Measurements from ENCODE around the gene ARL8B. TPM values are rescaled to one million over a fixed set of nuclear protein-coding genes. Genes with fewer than 3 reads are reported as not detected.
A peak's percentile ranks its signal among the peaks of the same experiment; 100 is the strongest.

ARL8B gene
- total and polyA plus RNA-seq, 4 donors: 53.9 to 172 (median 105) TPM

- no peaks in the 10 kb centered on the region for H3K27me3 ChIP-seq (ENCODE audit: control insufficient read depth, insufficient read depth, low read length)
- WGBS (ENCODE audit: insufficient coverage): no CpG with 5 or more reads among the region's 1 CpG
- H3K4me3 ChIP-seq (ENCODE audit: low read depth, low read length): no peak overlapping the region
- DNase-seq (ENCODE audit: low read depth in 4 of 6, low spot score in 6 of 6): no peak
- H3K36me3 ChIP-seq (ENCODE audit: control insufficient read depth, insufficient read depth, low read length): no peaks in the 10 kb centered on the region
- H3K9me3 ChIP-seq (ENCODE audit: control insufficient read depth, insufficient read depth, low read length): no peaks in the 10 kb centered on the region
- H3K4me1 ChIP-seq (ENCODE audit: control insufficient read depth, insufficient read depth, low read length): no peaks in the 10 kb centered on the region
- no peak overlapping the region for H3K27ac ChIP-seq (ENCODE audit: low read depth, low read length)
Measured at GRCh38 chr3:5086708-5087107, 35.4 kb upstream of the ARL8B start.

DNA sequence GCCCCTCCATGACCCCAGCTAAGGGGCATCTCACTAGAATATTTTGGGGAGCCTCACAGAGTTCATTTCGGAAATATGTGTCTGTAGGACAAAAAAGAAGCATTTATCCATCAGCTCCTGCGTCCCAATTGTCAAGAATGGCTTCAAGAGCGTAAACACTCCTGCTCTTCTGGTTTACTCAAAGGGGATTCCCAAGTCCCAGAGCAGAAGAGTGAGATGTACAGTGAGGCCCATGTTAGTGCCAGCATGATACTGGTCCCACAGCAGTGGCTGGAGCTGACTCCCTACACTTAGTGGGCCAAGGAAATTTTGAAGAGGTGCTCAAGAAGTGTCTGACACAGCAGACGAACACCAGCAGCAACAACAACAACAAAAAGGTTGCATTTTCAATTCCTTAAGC is 34.9 kb upstream of the ARL8B start:
- Histone ChIP-seq H3K4me3 (ENCODE audit: low read depth, low read length) (no peak overlapping the region), H3K36me3 (ENCODE audit: control insufficient read depth, insufficient read depth, low read length) (no peaks in the 10 kb centered on the region), H3K27me3 (ENCODE audit: control insufficient read depth, insufficient read depth, low read length) (no peaks in the 10 kb centered on the region), H3K27ac (ENCODE audit: low read depth, low read length) (no peak overlapping the region), H3K4me1 (ENCODE audit: control insufficient read depth, insufficient read depth, low read length) (no peaks in the 10 kb centered on the region), H3K9me3 (ENCODE audit: control insufficient read depth, insufficient read depth, low read length) (no peaks in the 10 kb centered on the region)
- WGBS (ENCODE audit: insufficient coverage): 46% methylated on average over 2 of the region's 4 CpGs
- DNase-seq (ENCODE audit: low read depth in 4 of 6, low spot score in 6 of 6): no peak

DNA sequence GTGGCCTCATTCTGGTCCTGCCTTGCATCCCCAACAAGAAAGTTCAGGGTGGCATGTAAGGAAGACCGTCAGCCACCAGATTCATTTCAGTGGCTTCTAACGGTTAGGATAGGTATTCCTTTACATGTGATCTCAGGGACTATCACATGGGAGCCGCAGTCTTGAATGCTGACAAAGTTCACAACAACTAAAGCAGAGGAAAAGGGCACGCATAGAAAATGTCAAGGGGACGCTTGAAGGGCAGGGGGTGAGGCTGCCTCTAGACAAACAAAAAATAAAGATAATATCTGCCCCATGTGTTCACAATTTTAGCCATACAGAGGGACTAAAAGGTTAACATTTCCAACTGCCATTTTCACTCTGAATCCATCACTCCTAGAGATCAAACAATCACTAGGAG is 31.9 kb upstream of the ARL8B start:
- Histone ChIP-seq H3K4me3 (ENCODE audit: low read depth, low read length) (no peak overlapping the region), H3K27me3 (ENCODE audit: control insufficient read depth, insufficient read depth, low read length) (no peaks in the 10 kb centered on the region), H3K27ac (ENCODE audit: low read depth, low read length) (no peak overlapping the region), H3K9me3 (ENCODE audit: control insufficient read depth, insufficient read depth, low read length) (no peaks in the 10 kb centered on the region), H3K4me1 (ENCODE audit: control insufficient read depth, insufficient read depth, low read length) (no peaks in the 10 kb centered on the region), H3K36me3 (ENCODE audit: control insufficient read depth, insufficient read depth, low read length) (no peaks in the 10 kb centered on the region)
- no CpG with 5 or more reads among the region's 5 CpGs for WGBS (ENCODE audit: insufficient coverage)
- DNase-seq (ENCODE audit: low read depth in 4 of 6, low spot score in 6 of 6): no peak

DNA sequence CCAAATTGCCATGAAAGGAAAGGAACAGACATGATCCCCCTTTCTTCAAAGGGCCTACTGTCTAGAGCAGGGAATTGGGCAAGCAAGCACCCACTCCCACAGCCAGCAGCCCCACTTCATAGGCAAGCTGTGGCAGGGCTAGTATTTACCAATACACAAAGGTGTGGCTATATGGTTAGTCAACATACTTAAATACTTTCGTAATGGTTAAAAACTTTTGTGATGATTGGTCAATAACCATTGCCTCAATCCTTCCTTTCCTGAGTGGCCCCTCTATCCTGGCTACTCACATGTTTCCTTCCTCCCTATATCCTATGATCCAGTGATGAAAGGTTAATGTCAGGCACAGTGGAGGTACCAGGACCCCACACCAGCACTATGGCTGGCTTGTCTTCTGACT is 30.1 kb upstream of the ARL8B start:
- Histone ChIP-seq H3K4me3 (ENCODE audit: low read depth, low read length) (no peak overlapping the region), H3K4me1 (ENCODE audit: control insufficient read depth, insufficient read depth, low read length) (peaks cover 16% of the 10 kb centered on the region), H3K27ac (ENCODE audit: low read depth, low read length) (no peak overlapping the region), H3K36me3 (ENCODE audit: control insufficient read depth, insufficient read depth, low read length) (no peaks in the 10 kb centered on the region), H3K9me3 (ENCODE audit: control insufficient read depth, insufficient read depth, low read length) (no peaks in the 10 kb centered on the region), H3K27me3 (ENCODE audit: control insufficient read depth, insufficient read depth, low read length) (no peaks in the 10 kb centered on the region)
- no CpG with 5 or more reads among the region's 1 CpG for WGBS (ENCODE audit: insufficient coverage)
- DNase-seq (ENCODE audit: low read depth in 4 of 6, low spot score in 6 of 6): no peak

DNA sequence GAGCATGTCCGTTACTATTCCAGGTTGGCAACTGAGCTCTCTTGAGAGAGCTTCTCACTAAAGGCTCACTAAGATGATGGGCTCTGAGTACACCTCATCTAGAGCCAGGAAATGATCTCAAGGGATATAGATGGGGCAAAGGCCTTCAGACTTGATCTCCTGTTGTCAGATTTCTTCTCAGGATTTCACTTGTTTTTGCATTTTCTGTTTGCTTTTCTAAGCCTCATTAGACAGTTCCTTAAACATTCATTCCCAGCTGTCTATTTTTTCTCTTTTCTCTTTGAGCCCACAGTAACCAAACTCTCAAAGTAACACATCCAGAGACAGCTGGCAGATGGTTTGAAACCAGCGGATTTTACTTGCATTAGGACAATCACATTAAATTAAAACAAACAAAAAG is 28.4 kb upstream of the ARL8B start:
- Histone ChIP-seq H3K27me3 (ENCODE audit: control insufficient read depth, insufficient read depth, low read length) (no peaks in the 10 kb centered on the region), H3K27ac (ENCODE audit: low read depth, low read length) (no peak overlapping the region), H3K36me3 (ENCODE audit: control insufficient read depth, insufficient read depth, low read length) (no peaks in the 10 kb centered on the region), H3K4me1 (ENCODE audit: control insufficient read depth, insufficient read depth, low read length) (peaks cover 16% of the 10 kb centered on the region), H3K9me3 (ENCODE audit: control insufficient read depth, insufficient read depth, low read length) (no peaks in the 10 kb centered on the region), H3K4me3 (ENCODE audit: low read depth, low read length) (no peak overlapping the region)
- WGBS (ENCODE audit: insufficient coverage): no CpG with 5 or more reads among the region's 2 CpGs
- peak in 2 of 6 donors; percentile 35 to 53 for DNase-seq (ENCODE audit: low read depth in 4 of 6, low spot score in 6 of 6)

- Histone ChIP-seq H3K36me3 (ENCODE audit: control insufficient read depth, insufficient read depth, low read length) (no peaks in the 10 kb centered on the region), H3K9me3 (ENCODE audit: control insufficient read depth, insufficient read depth, low read length) (no peaks in the 10 kb centered on the region), H3K27ac (ENCODE audit: low read depth, low read length) (no peak overlapping the region), H3K4me1 (ENCODE audit: control insufficient read depth, insufficient read depth, low read length) (peaks cover 16% of the 10 kb centered on the region), H3K4me3 (ENCODE audit: low read depth, low read length) (peak overlapping the region; percentile 21), H3K27me3 (ENCODE audit: control insufficient read depth, insufficient read depth, low read length) (no peaks in the 10 kb centered on the region)
- WGBS (ENCODE audit: insufficient coverage): under 1% methylated on average over 30 of the region's 34 CpGs
- peak; percentile 47 to 95 (median 62) for DNase-seq (ENCODE audit: low read depth in 4 of 6, low spot score in 6 of 6)
Measured at GRCh38 chr3:5095886-5096285, 26.2 kb upstream of the ARL8B start.

DNA sequence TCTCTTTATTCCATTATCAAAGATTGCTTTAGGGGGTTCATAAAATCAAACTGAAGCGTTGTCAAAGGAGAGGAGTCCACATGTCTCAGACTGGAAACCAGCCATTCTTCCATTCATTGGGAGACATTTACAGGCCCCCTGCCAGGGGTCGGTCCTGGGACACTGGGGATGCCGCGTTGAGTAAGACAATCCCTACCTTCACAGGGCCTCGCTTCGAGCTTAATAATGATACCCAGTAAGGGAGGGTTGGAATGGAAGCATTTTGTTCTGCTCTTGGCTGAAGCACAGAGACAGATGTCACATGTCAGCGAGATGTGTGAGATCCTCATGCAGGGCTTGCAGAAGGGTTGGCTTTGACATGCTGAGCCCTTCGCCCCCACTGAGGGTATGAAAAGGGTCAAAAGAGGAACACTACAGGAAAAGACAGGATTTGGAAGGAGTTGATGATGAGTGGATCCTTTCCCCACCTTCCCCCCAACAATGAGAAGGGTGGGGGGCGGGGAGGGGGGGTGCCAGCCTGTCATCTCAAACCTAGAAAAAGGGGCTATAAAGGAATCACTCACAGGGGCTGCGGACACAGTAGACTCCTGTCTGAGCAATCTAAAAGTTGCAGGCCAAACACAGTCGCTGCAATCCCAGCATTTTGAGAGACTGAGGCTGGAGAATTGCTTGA is 25.6 kb upstream of the ARL8B start:
- DNase-seq (ENCODE audit: low read depth in 4 of 6, low spot score in 6 of 6): peak in 3 of 6 donors; percentile 17 to 73 (median 18)
- Histone ChIP-seq H3K36me3 (ENCODE audit: control insufficient read depth, insufficient read depth, low read length) (no peaks in the 10 kb centered on the region), H3K4me1 (ENCODE audit: control insufficient read depth, insufficient read depth, low read length) (peaks cover 16% of the 10 kb centered on the region), H3K27me3 (ENCODE audit: control insufficient read depth, insufficient read depth, low read length) (no peaks in the 10 kb centered on the region), H3K9me3 (ENCODE audit: control insufficient read depth, insufficient read depth, low read length) (no peaks in the 10 kb centered on the region), H3K27ac (ENCODE audit: low read depth, low read length) (no peak overlapping the region), H3K4me3 (ENCODE audit: low read depth, low read length) (no peak overlapping the region)
- 33% methylated on average over 4 of the region's 11 CpGs for WGBS (ENCODE audit: insufficient coverage)

GRCh38 chr3:5098346-5098745 is 23.7 kb upstream of the ARL8B start:
- no peak for DNase-seq (ENCODE audit: low read depth in 4 of 6, low spot score in 6 of 6)
- Histone ChIP-seq H3K4me3 (ENCODE audit: low read depth, low read length) (no peak overlapping the region), H3K36me3 (ENCODE audit: control insufficient read depth, insufficient read depth, low read length) (no peaks in the 10 kb centered on the region), H3K9me3 (ENCODE audit: control insufficient read depth, insufficient read depth, low read length) (no peaks in the 10 kb centered on the region), H3K27ac (ENCODE audit: low read depth, low read length) (no peak overlapping the region), H3K27me3 (ENCODE audit: control insufficient read depth, insufficient read depth, low read length) (no peaks in the 10 kb centered on the region), H3K4me1 (ENCODE audit: control insufficient read depth, insufficient read depth, low read length) (peaks cover 16% of the 10 kb centered on the region)
- WGBS (ENCODE audit: insufficient coverage): 78% methylated on average over 3 of the region's 4 CpGs

DNA sequence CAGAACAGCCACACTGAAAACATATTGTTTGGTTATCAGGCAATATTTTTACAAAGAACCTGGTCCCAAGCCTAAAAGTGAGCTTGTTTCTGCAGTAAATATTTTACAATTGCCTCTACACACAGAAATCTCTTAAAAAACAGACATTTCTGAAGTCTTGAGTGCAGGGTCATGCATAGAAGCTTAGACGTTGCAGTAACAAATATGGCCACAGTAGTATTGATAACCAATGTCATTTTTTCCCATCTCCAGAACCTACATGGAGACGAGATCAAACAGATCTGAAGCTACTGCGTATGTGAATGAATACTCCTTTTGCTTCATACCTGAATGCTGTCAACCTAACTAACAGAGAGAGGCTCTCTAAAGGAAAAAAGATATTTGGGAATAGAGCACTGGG is 19.6 kb upstream of the ARL8B start:
- Histone ChIP-seq H3K9me3 (ENCODE audit: control insufficient read depth, insufficient read depth, low read length) (no peaks in the 10 kb centered on the region), H3K4me1 (ENCODE audit: control insufficient read depth, insufficient read depth, low read length) (no peaks in the 10 kb centered on the region), H3K4me3 (ENCODE audit: low read depth, low read length) (no peak overlapping the region), H3K27ac (ENCODE audit: low read depth, low read length) (no peak overlapping the region), H3K36me3 (ENCODE audit: control insufficient read depth, insufficient read depth, low read length) (no peaks in the 10 kb centered on the region), H3K27me3 (ENCODE audit: control insufficient read depth, insufficient read depth, low read length) (no peaks in the 10 kb centered on the region)
- no peak for DNase-seq (ENCODE audit: low read depth in 4 of 6, low spot score in 6 of 6)
- no CpG with 5 or more reads among the region's 3 CpGs for WGBS (ENCODE audit: insufficient coverage)

DNA sequence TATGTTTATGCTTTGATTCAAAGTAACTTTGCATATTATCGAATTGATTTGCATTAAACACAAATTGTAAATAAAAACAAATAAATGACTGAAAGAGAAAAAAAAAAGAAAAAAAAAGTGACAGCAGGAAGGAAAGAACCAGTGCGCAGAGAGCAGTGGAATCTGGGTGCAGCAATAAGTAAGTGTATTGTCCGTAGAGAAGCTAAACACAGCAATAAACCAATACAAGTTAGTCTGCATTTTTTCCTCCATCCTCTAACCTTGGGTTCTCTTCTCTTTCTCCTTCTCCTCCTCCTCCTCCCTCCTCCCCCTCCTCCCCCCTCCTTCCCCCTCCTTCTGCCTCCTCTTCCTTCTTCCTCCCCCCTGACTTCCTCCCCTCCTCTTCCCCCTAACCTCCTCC is 18.3 kb upstream of the ARL8B start:
- DNase-seq (ENCODE audit: low read depth in 4 of 6, low spot score in 6 of 6): no peak
- H3K27ac ChIP-seq (ENCODE audit: low read depth, low read length): no peak overlapping the region
- no peaks in the 10 kb centered on the region for H3K4me1 ChIP-seq (ENCODE audit: control insufficient read depth, insufficient read depth, low read length)
- WGBS (ENCODE audit: insufficient coverage): 80% methylated on average over 1 of the region's 3 CpGs
- H3K9me3 ChIP-seq (ENCODE audit: control insufficient read depth, insufficient read depth, low read length): no peaks in the 10 kb centered on the region
- no peak overlapping the region for H3K4me3 ChIP-seq (ENCODE audit: low read depth, low read length)
- no peaks in the 10 kb centered on the region for H3K36me3 ChIP-seq (ENCODE audit: control insufficient read depth, insufficient read depth, low read length)
- H3K27me3 ChIP-seq (ENCODE audit: control insufficient read depth, insufficient read depth, low read length): no peaks in the 10 kb centered on the region

Measured in spinal cord (tissue), 10 donors.